Osteocyte (in vitro differentiated cells): Measurements from ENCODE around the gene GLIS1. TPM values are rescaled to one million over a fixed set of nuclear protein-coding genes. Genes with fewer than 3 reads are reported as not detected.

ENCODE experiments used
- DNase-seq: peaks from one replicate; pipeline ENCODE4 v3.0.0; 2021; ENCODE audit warnings: mixed read lengths; ENCODE audit not compliant: unreplicated experiment; ENCODE audit errors: extremely low spot score
- H3K27ac Mint-ChIP-seq: one replicate; pipeline ENCODE4 v1.8.0; 2021; ENCODE audit warnings: mild to moderate bottlenecking, mixed read lengths; ENCODE audit not compliant: unreplicated experiment
- H3K27me3 Mint-ChIP-seq: one replicate; pipeline ENCODE4 v1.8.0; 2021; ENCODE audit warnings: mixed read lengths; ENCODE audit not compliant: unreplicated experiment
- H3K36me3 Mint-ChIP-seq: one replicate; pipeline ENCODE4 v1.8.0; 2021; ENCODE audit warnings: mixed read lengths; ENCODE audit not compliant: unreplicated experiment
- H3K4me1 Mint-ChIP-seq: one replicate; pipeline ENCODE4 v1.8.0; 2021; ENCODE audit warnings: mixed read lengths; ENCODE audit not compliant: unreplicated experiment
- H3K4me3 Mint-ChIP-seq: one replicate; pipeline ENCODE4 v1.8.0; 2021; ENCODE audit warnings: mild to moderate bottlenecking, moderate library complexity, mixed read lengths; ENCODE audit not compliant: unreplicated experiment
- H3K9me3 Mint-ChIP-seq: one replicate; pipeline ENCODE4 v1.8.0; 2021; ENCODE audit warnings: mixed read lengths; ENCODE audit not compliant: unreplicated experiment
- CTCF ChIP-seq: fragments of 200-600 bp; sonication (generic); IDR thresholded peaks from 2 replicates; pipeline ENCODE4 v1.5.0; 2021; ENCODE audit warnings: antibody characterized with exemption, mild to moderate bottlenecking, moderate library complexity
- total RNA-seq: library from RNA; stranded (reverse); gene quantifications from 2 replicates; pipeline ENCODE4 v1.2.1, GENCODE V29; 2021

The GLIS1 gene
- total RNA-seq, 1 donor from 2014 or later: 38.3 TPM

- peaks cover 6% of the 10 kb centered on the region for H3K27me3 Mint-ChIP-seq
- H3K27ac Mint-ChIP-seq: no peak overlapping the region
- peaks cover 7% of the 10 kb centered on the region for H3K36me3 Mint-ChIP-seq
- no peaks in the 10 kb centered on the region for H3K9me3 Mint-ChIP-seq
- no peak overlapping the region for H3K4me3 Mint-ChIP-seq
- H3K4me1 Mint-ChIP-seq: peaks cover 4% of the 10 kb centered on the region
- DNase-seq: no peak
- no peak for TF ChIP-seq CTCF
These were observed 235.3 kb downstream of the GLIS1 start for GRCh38 chr1:53503433-53504217.

- Mint-ChIP-seq H3K4me1 (peaks cover 4% of the 10 kb centered on the region), H3K4me3 (no peak overlapping the region), H3K9me3 (no peaks in the 10 kb centered on the region), H3K36me3 (peaks cover 6% of the 10 kb centered on the region), H3K27ac (no peak overlapping the region), H3K27me3 (peaks cover 6% of the 10 kb centered on the region)
- no peak for TF ChIP-seq CTCF
- DNase-seq: no peak
These were observed 236.1 kb downstream of the GLIS1 start for GRCh38 chr1:53502641-53503432.

GRCh38 chr1:53501065-53502005 lies 237.6 kb downstream of the GLIS1 start:
- Mint-ChIP-seq H3K4me1 (peaks cover 4% of the 10 kb centered on the region), H3K36me3 (peaks cover 4% of the 10 kb centered on the region), H3K27ac (no peak overlapping the region), H3K27me3 (peaks cover 6% of the 10 kb centered on the region), H3K9me3 (no peaks in the 10 kb centered on the region), H3K4me3 (no peak overlapping the region)
- no peak for TF ChIP-seq CTCF
- no peak for DNase-seq

- TF ChIP-seq CTCF: no peak
- H3K4me3 Mint-ChIP-seq: no peak overlapping the region
- H3K9me3 Mint-ChIP-seq: no peaks in the 10 kb centered on the region
- DNase-seq: no peak
- H3K4me1 Mint-ChIP-seq: peaks cover 4% of the 10 kb centered on the region
- H3K27me3 Mint-ChIP-seq: peaks cover 6% of the 10 kb centered on the region
- no peak overlapping the region for H3K27ac Mint-ChIP-seq
- H3K36me3 Mint-ChIP-seq: peaks cover 2% of the 10 kb centered on the region
These were observed 238.5 kb downstream of the GLIS1 start for GRCh38 chr1:53500204-53501064.
